OCI-M2 (cell line): Measurements from ENCODE around the gene SAPCD2.

Experiments
- DNase-seq: peaks from one replicate; lab custom pipeline; 2025; ENCODE audit not compliant: unreplicated experiment; lab: John Stamatoyannopoulos, UW

The SAPCD2 gene

GRCh38 chr9:137082925-137083290, 12.6 kb upstream of the SAPCD2 start:
- DNase-seq = no peak

- DNase-seq = no peak
Observed at GRCh38 chr9:137082222-137082924, 12.0 kb upstream of the SAPCD2 start.

- DNase-seq = no peak
Observed at GRCh38 chr9:137080260-137081122, 10.1 kb upstream of the SAPCD2 start.

- no peak for DNase-seq
Observed at GRCh38 chr9:137079401-137079787, 9.0 kb upstream of the SAPCD2 start.

GRCh38 chr9:137078701-137079400, 8.5 kb upstream of the SAPCD2 start:
- no peak for DNase-seq

- no peak for DNase-seq
Observed at GRCh38 chr9:137077758-137078693, 7.7 kb upstream of the SAPCD2 start.

- DNase-seq = no peak
Observed at GRCh38 chr9:137077010-137077747, 6.8 kb upstream of the SAPCD2 start, which contains the start of gene UAP1L1. TSS of gene UAP1L1 (plus strand) at chr9:137077517. CDS start at chr9:137077533, 16 bp downstream.

- DNase-seq = no peak
Observed at GRCh38 chr9:137076636-137077009, 6.3 kb upstream of the SAPCD2 start.

GRCh38 chr9:137075275-137075775, 5.0 kb upstream of the SAPCD2 start:
- DNase-seq = no peak

GRCh38 chr9:137074657-137075274, 4.4 kb upstream of the SAPCD2 start:
- DNase-seq = no peak

- DNase-seq = no peak
Observed at GRCh38 chr9:137073992-137074399, 3.6 kb upstream of the SAPCD2 start.

GRCh38 chr9:137071282-137071681, 925 bp upstream of the SAPCD2 start:
- no peak for DNase-seq

GRCh38 chr9:137070906-137071275, 534 bp upstream of the SAPCD2 start:
- DNase-seq = no peak

GRCh38 chr9:137069508-137070091, 757 bp downstream of the SAPCD2 start:
- no peak for DNase-seq

- no peak for DNase-seq
Observed at GRCh38 chr9:137068539-137069507, 1.5 kb downstream of the SAPCD2 start.

- no peak for DNase-seq
Observed at GRCh38 chr9:137067860-137068538, 2.4 kb downstream of the SAPCD2 start.
